HCEC 1CT (cell line): ENCODE results near the gene CALN1.
"Not testable (repeated sequence)": the region's sequence is repeated elsewhere in the genome, so short reads cannot be mapped to it uniquely, and the experiment has no call there.

Experiments used
- DNase-seq: peaks from one replicate; pipeline ENCODE4 v3.0.0-alpha.2; 2017

Gene CALN1

DNA sequence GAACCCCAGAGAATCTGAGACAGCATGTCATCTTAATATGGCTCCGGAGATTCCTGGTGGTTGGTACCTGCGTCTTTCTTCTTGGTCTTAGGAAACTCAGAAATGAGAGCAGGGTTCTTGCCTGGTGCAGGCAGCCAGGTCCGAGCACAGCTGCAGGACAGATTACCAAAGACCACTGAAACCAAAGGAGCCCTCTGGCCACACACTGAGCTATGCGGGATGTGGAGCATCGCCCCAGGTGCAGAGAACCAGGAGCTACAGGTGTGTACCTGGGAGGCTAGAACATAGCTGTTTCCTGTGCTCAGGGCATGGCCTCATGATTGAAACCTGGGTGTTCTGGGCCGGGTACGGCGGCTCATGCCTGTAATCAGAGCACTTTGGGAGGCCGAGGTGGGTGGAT lies 635.4 kb downstream of the CALN1 start:
- no peak for DNase-seq

DNA sequence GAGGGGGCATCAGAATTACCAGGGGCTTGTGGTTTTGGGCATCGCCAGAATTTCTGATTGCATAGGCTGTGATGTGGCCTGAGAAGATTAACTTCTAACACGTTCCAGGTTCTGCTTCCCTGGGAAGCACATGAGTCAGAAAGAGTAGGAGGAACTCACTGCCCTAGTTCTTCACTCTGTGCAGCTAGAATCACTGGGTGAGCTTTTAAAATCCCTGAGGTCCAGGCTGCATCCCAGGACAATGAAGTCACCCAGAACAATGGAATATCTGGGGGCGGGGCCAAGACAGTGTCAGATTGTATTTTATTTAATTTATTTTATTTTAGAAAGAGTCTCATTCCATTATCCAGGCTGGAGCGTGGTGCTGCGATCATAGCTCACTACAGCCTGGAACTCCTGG lies 636.5 kb downstream of the CALN1 start:
- no peak for DNase-seq

DNA sequence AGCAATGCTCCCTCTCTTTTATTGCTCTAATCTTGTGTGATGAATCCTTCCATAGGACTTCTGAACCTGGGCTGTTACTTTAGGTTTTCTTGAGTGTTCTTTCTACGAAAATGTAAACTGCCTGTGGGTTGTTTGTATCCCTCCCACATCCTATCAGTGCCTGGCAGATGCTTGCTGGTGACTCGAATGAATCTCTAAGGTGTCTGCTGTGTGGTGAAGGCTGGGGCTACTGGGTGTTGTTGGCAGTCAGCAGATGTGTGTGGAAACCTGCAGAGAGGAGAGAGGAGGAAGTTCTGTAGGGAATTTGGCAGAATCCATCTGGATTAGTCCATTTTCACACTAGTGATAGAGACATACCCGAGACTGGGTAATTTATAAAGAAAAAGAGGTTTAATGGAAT lies 639.4 kb downstream of the CALN1 start:
- DNase-seq = no peak

DNA sequence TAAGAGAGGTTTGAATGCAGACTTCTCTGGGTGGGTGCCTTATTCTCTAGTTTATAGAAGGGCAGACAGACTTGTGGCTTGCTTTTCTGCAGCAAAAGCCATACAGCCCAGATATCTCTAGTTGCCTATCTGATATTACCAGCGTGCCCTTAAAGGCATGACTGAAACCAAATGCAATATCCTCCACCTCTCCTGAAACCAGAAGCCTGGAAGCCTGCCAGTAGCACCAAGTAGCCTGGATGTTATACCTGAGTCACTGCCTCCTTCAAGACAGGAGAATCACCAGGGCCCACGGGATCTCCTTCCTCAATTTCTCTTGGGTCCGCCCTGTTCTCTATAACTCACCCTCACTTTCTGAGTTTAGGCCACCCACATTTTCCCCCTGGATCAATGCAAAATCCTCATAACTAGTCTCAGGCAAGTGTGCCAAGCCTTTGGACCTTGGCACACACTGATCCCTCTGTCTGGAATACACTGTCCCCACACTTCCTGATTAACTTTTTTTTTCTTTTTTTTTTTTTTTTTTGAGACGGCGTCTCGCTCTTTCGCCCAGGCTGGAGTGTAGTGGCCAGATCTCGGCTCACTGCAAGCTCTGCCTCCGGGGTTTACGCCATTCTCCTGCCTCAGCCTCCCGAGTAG lies 641.8 kb downstream of the CALN1 start:
- DNase-seq = no peak

DNA sequence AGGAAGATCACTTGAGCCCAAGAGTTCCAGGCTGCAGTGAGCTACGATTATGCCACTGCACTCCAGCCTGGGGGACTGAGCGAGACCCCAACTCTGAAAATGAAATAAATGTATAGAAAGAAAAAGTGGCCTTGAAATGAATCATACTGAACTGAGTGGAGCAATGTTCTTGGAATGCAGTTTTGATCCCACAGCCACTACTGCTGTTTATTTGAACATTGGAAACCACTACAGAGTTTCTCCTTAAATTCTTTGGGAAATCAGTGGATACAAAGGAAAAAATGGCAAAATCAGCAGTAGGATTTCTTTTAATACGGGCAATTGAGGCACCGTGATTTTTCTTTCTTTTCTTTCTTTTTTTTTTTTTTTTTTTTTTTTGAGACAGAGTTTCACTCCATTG lies 642.8 kb downstream of the CALN1 start:
- no peak for DNase-seq

DNA sequence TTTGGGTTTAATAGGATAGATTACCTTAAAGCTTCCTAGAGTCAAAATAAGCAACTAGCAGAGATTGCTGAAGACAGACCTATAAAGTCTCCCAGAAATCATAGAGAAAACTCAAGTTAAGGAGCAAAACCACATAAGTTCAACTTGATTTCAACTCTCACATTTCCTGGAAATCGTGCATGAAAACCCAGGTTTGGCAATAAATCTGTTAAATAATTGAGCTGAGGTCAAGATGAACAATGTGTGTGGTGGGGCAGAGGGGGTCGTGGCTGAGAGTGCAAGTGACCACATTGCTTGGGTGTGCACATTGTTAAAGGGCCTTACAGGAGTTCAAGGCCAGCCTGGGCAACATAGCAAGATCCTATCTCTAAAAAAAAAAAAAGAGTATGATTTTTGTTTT lies 643.7 kb downstream of the CALN1 start:
- DNase-seq = no peak

DNA sequence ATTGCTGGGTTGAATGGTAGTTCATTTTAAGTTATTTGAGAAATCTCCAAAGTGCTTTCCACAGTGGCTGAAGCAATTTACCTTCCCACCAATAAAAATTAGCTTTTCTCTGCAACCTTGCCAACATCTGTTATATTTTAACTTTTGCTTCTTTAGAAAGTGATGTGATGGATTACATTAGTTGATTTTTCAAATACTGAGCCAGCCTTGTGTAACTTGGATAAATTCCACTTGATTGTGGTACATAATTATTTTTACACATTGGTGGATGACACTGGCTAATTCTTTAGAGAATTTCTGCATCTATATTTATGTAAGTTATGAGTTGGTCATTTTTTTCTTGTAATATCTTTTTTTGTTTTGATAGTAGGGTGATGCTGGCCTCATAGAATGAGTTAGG lies 646.1 kb downstream of the CALN1 start:
- DNase-seq = no peak

DNA sequence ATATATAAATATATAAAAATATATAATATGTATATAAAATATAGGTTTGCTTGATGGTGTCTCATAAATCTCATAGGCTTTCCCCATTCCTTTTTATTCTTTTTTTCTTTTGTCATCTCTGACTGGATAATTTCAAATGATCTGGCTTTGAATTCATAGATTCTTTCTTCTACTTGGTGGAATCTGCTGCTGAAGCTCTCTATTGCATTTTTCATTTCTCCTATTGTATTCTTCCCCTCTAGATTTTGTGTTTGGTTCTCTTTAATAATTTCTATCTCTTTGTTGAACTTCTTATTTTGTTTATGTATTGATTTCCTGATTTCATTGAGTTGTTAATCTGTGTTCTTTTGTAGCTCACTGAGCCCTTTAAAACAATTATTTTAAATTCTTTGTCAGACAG lies 650.8 kb downstream of the CALN1 start:
- no peak for DNase-seq

DNA sequence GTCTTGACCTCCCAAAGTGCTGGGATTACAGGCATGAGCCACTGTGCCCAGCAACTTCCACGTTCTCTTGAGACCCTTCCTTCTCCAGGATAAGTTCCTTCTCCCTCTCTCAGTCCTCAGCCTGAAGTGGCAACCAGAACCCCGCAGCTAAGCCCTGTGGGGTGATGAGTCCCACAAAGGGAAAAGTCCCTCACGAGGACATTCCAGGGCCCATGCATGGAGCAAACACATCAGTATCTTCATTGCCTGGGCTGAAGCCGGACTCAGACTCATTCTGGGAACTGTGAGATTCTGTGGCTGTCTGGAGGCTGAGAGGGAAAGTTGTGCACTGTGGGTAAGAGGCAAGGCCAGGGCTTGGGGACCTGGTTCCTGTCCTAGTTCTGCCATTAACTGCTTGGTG lies 657.3 kb downstream of the CALN1 start:
- DNase-seq = no peak

DNA sequence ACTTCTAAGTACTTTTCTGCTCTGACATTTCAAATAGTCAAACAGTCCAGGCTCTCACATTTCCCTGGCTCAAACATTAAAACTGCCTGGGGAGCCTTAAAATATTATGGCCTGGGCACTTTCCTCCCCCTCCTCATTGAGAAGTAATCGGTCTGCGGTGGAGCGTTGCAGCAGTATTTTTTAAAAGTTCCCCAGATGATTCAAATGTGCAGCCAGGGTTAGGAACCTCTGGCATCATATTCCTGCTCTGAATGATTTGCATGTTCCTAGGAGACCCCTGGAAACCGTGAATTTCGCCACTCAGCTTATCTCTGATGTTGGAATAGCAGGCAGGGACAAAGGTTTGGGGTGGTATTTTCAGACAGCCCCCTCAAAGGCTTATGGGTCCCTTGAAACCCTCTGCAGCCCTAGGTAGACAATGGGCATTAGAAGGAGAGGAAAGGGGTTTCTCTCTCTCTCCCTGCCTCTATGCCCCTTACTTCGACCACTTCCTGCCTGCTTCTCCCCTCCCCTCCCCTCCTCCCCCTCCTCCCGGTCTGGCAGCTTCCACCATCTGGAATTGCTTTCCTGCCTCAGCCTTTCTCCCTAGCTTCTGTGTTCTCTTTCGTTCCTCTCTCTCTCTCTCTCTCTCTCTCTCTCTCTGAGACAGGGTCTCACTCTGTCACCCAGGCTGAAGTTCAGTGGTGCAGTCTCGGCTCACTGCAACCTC lies 658.0 kb downstream of the CALN1 start:
- no peak for DNase-seq

DNA sequence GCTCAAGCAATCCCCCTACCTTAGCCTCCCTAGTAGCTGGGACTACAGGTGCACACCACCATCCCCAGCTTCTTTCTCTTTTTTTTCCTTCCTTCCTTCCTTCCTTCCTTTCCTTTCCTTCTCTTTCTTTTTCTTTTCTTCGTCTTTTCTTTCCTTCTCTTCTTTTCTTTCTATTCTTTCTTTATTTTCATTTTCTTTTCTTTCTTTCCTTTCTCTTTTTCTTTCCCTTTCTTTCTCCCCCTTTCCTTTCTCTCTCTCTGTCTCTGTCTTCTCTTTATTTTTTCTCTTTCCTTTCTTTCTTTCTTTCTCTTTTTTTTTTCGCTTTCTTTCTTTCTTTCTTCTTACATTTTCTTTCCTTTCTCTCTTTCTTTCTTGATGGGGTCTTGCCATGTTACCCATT lies 658.9 kb downstream of the CALN1 start:
- DNase-seq = no peak

DNA sequence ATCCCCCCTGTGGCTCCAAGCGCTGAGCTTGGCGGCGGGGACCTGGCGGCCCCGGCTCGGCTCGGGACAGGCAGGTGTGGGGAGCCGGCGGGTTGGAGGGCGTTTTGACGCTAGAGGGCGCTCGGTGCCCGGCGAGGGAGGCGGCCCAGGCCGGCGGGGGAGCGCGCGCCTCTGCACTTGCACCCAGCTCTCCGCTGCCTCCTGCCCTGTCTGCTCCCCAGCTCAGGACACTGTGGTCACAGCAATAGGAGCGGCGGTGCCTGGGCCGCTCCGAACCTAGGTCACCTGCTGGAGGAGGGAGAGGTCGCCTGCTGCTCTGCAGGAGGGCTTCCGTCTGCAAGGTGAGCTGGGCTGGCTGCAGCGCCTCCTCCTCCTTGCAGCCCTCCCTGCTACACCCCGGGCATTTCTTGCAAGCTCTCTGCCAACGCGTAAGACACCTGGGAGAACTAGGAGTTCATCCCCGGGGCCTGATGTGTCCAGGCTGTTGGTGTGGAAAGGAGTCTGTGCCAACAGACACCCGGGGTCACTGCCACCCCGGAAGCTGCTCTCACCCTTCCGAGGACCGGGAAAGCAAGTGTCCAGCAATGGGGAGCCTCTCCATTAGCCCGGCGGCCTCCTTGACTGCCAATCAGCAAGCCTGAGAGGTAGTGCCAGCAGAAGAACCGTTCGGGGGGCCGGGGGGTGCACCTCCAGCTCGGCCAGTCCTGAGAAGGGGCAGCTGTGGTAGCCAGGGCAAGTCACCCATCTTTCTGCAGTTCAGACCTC lies 659.8 kb downstream of the CALN1 start:
- DNase-seq = no peak

DNA sequence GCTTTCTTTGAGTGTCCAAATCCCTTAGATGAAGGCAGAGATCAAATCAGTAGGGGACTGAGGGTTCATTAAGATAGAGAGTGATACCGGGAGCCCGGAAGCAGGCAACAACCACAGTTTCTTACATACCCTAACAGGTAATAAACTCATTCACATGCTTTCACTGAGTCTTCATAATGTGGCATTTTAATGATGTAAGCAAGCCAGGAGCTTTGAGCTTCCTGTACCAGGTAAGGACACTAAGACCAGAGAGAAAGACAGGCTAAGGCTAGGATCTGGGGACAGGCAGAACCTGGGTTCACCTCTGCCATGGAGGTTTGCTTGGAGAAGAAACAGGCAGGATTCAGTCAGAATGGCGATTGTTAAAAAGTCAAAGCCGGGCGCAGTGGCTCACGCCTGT lies 661.8 kb downstream of the CALN1 start:
- no peak for DNase-seq

DNA sequence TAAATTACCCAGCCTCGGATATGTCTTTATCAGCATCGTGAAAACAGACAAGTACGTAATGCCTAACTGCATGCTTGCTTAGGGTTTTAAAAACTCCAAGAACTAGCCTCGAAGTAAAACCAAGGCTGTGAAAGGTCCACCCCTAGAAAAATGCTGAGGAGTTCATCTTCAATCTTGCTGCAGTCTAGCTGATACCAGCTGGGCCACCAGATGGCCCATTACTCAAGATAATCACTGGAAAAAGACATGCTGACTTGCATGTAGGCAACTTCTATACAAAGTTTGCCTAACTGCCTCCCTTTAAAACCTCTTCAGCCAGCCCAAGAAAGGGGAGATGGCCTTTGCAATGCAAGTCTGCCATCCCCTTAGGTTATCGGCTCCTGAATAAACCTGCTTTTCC lies 666.1 kb downstream of the CALN1 start:
- DNase-seq = no peak

DNA sequence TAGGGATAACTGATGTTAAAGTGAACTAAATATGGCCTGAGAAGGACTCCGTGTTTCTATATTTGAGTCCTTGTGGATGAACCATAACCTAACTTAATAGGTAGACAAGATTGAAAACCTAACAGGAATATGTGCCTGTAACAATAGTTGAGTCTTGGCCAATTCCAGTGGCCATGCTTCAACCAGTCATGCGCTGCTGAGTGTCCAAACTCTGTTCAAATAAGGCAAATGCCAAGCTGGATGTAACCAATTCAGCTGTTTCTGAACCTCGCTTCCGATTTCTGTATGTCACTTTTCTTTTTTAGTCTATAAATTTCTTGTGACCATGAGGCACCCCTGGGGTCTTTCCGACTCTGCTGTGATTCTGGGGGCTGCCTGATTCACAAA lies 672.0 kb downstream of the CALN1 start:
- no peak for DNase-seq

DNA sequence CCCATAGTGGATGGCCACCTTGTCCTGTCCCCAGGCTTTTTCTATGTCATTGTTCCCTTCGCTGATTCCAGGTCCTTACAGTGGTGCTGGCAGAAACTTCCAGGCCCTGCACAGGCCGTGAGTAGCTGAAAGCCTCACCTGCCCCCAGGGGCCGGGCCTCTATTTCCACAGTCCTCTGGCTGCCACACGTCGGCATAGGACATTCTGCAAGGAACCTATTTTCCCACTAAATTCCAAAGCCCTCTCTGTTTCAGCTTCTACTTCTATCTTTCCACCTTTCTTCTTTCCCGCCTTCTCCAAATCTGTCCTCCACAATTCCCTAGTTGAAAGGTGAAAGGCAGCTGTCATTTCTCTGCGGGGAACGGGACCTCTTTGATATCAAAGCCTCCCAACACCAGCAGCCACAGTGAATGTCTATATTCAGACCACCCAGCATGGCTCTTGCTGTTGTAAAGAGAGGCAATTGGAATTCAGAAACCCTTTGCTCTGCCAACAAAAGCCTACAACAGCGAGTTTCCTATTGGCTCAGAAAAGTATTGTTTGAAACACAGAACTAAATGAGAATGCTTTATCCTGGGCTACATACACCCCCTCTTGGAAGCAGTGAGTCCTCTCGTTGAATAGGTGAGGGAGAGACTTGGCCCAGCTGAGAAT lies 672.5 kb downstream of the CALN1 start:
- no peak for DNase-seq

DNA sequence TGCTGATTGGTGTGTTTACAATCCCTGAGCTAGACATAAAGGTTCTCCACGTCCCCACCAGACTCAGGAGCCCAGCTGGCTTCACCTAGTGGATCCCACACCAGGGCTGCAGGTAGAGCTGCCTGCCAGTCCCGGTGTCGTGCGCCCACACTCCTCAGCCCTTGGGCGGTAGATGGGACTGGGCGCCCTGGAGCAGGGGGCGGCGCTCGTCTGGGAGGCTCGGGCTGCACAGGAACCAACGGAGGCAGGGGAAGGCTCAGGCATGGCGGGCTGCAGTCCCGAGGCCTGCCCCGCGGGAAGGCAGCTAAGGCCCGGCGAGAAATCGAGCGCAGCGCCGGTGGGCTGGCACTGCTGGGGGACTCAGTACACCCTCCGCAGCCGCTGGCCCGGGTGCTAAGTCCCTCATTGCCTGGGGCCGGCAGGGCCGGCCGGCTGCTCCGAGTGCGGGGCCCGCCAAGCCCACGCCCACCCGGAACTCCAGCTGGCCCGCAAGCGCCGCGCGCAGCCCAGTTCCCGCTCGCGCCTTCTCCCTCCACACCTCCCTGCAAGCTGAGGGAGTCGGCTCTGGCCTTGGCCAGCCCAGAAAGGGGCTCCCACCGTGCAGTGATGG lies 674.1 kb downstream of the CALN1 start:
- DNase-seq = not testable (repeated sequence)

DNA sequence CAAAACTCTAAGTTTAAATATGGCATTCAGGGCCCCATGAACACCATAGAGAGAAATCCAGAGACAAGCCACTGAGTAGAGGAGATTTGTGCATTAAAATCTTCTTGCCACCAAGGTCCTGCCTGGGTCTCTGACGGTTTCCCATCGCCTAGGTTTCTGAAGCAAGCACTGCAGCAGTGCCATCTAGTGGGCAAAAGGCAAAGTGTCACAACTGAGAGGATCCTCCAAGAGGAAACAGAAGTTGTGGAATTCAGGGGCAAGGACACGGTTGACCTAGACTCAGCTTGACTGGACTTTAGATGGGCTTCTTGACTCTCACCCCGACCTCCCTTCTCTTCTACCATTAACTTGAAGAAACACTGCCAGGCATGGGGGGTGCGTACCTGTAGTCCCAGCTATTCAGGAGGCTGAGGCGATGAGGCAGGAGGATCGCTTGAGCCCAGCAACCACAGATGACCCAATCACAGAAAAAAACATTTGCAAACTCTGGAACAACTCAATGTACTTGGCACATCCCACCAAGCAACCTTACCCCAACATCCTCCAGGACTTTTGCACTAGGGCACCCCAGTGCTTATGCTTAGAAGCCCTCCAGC lies 676.1 kb downstream of the CALN1 start:
- DNase-seq = peak; percentile 17

DNA sequence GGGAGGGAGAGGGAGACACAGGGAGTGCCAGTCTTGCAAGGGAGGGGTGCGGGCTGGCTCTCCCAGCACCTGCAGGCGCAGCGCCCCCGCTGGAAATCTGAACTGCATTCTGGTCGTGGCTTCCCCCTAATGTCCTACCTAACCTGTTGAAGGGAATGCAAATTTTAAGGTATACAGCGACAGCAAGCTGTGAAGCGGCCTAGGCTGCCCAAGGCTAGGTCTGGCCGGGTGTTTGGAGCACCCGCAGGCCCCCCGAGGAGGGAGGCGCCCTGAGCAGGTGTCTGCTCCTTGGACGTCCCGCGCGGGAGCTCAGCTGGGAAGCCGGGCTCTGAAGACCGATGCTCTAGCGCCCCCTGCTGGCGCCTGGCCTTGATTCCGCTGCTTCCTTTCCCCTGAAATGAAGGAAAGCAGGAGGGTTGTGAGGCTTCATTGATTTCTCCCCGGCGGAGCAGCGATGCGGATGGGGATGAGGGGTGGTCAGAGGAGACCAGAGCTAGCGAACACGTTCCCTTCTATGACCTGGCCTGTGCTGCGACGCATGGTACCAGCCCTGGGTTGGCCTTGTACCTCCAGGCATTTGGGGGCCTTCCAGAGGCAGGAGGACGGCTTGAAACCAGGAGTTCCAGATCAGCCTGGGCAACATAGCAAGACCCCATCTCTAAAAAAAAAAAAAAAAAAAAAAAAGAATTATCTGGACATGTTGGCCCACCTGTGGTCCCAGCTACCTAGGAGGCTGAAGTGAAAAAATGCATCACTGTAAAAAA lies 678.8 kb downstream of the CALN1 start:
- no peak for DNase-seq

DNA sequence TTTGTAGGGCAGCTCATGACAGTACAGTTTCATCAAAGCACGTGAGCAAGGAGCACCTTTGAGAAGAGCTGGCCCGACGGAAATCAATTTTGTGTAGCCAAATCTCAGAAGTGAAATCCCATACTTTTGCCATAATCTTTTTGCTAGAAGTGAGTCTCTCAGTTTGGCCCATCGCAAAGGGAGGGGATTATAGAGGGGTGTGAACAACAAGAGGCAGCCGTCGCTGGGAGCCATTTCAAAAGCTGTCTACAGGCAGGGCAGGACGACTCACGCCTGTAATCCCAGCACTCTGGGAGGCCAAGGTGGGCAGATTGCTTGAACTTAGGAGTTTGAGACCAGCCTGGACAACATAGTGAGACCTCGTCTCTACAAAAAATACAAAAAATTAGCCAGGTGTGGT lies 680.4 kb downstream of the CALN1 start:
- no peak for DNase-seq
